ENCODE data around the gene PRH1.

The PRH1 gene

GRCh38 chr12:10853776-10854175, 30.3 kb downstream of the PRH1 start:
- DNase-seq (ENCODE audit: low read depth in 1 of 2, low spot score in 1 of 2), result no peak
- Histone ChIP-seq H3K27me3 (ENCODE audit: insufficient read depth, poor library complexity, severe bottlenecking) (no peaks in the 10 kb centered on the region), H3K27ac (replicated peaks) (no peak overlapping the region), H3K4me3 (replicated peaks; ENCODE audit: insufficient read depth, low read length) (no peak overlapping the region)
- TF ChIP-seq POLR2AphosphoS5 (IDR thresholded peaks at IDR 0.05; ENCODE audit: low read depth) (no peak), CTCF (IDR thresholded peaks at IDR 0.05; ENCODE audit: insufficient read depth, low read length) (no peak), REST (IDR thresholded peaks at IDR 0.05; ENCODE audit: insufficient replicate concordance, low read depth) (no peak), GABPA (IDR thresholded peaks at IDR 0.05; ENCODE audit: low read depth) (no peak)

GRCh38 chr12:10851243-10851858, 32.7 kb downstream of the PRH1 start:
- H3K27ac ChIP-seq (replicated peaks), result no peak overlapping the region
- TF ChIP-seq GABPA (IDR thresholded peaks at IDR 0.05; ENCODE audit: low read depth) (no peak), CTCF (IDR thresholded peaks at IDR 0.05; ENCODE audit: insufficient read depth, low read length) (no peak), SPI1 (IDR thresholded peaks at IDR 0.05; ENCODE audit: borderline replicate concordance, low read depth) (no peak), REST (IDR thresholded peaks at IDR 0.05; ENCODE audit: insufficient replicate concordance, low read depth) (no peak), POLR2AphosphoS5 (IDR thresholded peaks at IDR 0.05; ENCODE audit: low read depth) (no peak)
- no peak for DNase-seq (ENCODE audit: low read depth in 1 of 2, low spot score in 1 of 2)
- no peaks in the 10 kb centered on the region for H3K27me3 ChIP-seq (ENCODE audit: insufficient read depth, poor library complexity, severe bottlenecking)
- no peak overlapping the region for H3K4me3 ChIP-seq (replicated peaks; ENCODE audit: insufficient read depth, low read length)

- H3K27me3 ChIP-seq (ENCODE audit: insufficient read depth, poor library complexity, severe bottlenecking), result no peaks in the 10 kb centered on the region
- H3K4me3 ChIP-seq (replicated peaks; ENCODE audit: insufficient read depth, low read length), result no peak within 1 kb of the TSS
- TF ChIP-seq CTCF (IDR thresholded peaks at IDR 0.05; ENCODE audit: insufficient read depth, low read length) (no peak), REST (IDR thresholded peaks at IDR 0.05; ENCODE audit: insufficient replicate concordance, low read depth) (no peak), GABPA (IDR thresholded peaks at IDR 0.05; ENCODE audit: low read depth) (no peak), SPI1 (IDR thresholded peaks at IDR 0.05; ENCODE audit: borderline replicate concordance, low read depth) (no peak), POLR2AphosphoS5 (IDR thresholded peaks at IDR 0.05; ENCODE audit: low read depth) (no peak)
- DNase-seq (ENCODE audit: low read depth in 1 of 2, low spot score in 1 of 2), result no peak
- no peak within 1 kb of the TSS for H3K27ac ChIP-seq (replicated peaks)
Observed at GRCh38 chr12:10849425-10849878, 34.6 kb downstream of the PRH1 start, which contains the start of gene PRR4. Gene PRR4 (minus strand): TSS chr12:10849475. CDS start chr12:10849437, 38 bp downstream.

Measured in HL-60 (cell line).